Breast epithelium (tissue), 4 donors: Measurements from ENCODE around the gene CDC42SE2. TPM values are rescaled to one million over a fixed set of nuclear protein-coding genes. Genes with fewer than 3 reads are reported as not detected.

ENCODE experiments used
- DNase-seq, 2 donors: peaks; one replicate each; pipeline ENCODE4 v3.0.0-alpha.2; 2019; ENCODE audit warnings: low spot score in 2 of 2
- H3K27ac ChIP-seq, 2 donors: fragments of 200-600 bp; sonication (generic) in 1 of 2; one replicate each; pipeline ENCODE4 v1.5.1; 2016 to 2019; ENCODE audit warnings: mild to moderate bottlenecking in 1 of 2
- H3K27me3 ChIP-seq, 2 donors: fragments of 200-600 bp; sonication (generic) in 1 of 2; one replicate each; pipeline versions ENCODE4 v1.5.1 to v1.6.0; 2017 to 2019; ENCODE audit warnings: control low read depth in 1 of 2, mild to moderate bottlenecking in 1 of 2
- H3K36me3 ChIP-seq: fragments of 200-600 bp; one replicate; pipeline ENCODE4 v1.5.1; 2019
- H3K4me1 ChIP-seq, 2 donors: fragments of 200-600 bp; sonication (generic); one replicate each; pipeline ENCODE4 v1.5.1; 2016 to 2019; ENCODE audit warnings: control low read depth in 1 of 2
- H3K4me3 ChIP-seq, 3 donors: fragments of 200-600 bp; sonication (generic); 1 replicate in 2 of 3; 2 replicates in 1 of 3; pipeline ENCODE4 v1.5.1; 2016 to 2019; ENCODE audit warnings: mild to moderate bottlenecking in 3 of 3, moderate library complexity in 2 of 3
- H3K9me3 ChIP-seq, 2 donors: fragments of 200-600 bp; sonication (generic) in 1 of 2; one replicate each; pipeline ENCODE4 v1.5.1; 2016 to 2019; ENCODE audit warnings: control low read depth in 1 of 2
- POLR2A ChIP-seq: fragments of 450-650 bp; IDR thresholded peaks from one replicate; pipeline ENCODE4 v1.6.1; 2016; ENCODE audit warnings: antibody characterized with exemption, mild to moderate bottlenecking, moderate library complexity
- POLR2AphosphoS5 ChIP-seq, 3 donors: sonication (generic); formaldehyde crosslinking; IDR thresholded peaks; one replicate each; pipeline ENCODE4 v1.6.1; 2017; ENCODE audit warnings: antibody characterized with exemption in 3 of 3
- intact Hi-C: fragments of 100-400 bp; cut with DNase I; formaldehyde crosslinking; loops from one replicate; pipeline ENCODE4 v1.15.1; 2023; ENCODE audit warnings: low total_unique reads
- total RNA-seq, 3 donors: library from RNA; depleted of rRNA; stranded (reverse); fragments of >200 nt; gene quantifications; one replicate each; pipeline ENCODE4 v1.1.0, GENCODE V29; 2016
- TF ChIP-seq, protein P1 (sequence below), 3 donors: fragments of 450-650 bp; IDR thresholded peaks; one replicate each; pipeline ENCODE4 v1.5.1; 2016 to 2017; ENCODE audit warnings: antibody characterized with exemption in 3 of 3, mild to moderate bottlenecking in 3 of 3, moderate library complexity in 3 of 3

The CDC42SE2 gene
- total RNA-seq, 3 donors from 2014 or later, result 39.4 to 82.8 (median 41.0) TPM

DNA sequence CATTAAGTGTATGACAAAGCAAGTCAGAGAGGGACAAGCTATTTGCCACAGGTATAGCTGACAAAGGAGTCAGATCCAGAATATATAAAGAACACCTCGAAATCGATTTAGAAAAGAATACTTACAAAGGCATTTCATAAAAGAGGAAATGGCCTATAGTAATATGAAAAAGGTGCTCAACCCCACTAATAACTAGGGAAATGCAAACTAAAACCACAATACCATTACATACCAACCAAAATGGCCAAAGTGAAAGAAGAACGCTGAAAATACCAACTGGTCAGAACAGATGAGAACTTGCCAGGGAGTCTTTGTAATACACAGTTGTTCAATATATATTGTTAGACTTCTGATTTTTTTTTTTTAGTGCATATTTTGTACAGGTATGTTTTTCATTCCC is 152.9 kb downstream of the CDC42SE2 start:
- Histone ChIP-seq H3K9me3 (no peaks in the 10 kb centered on the region), H3K27ac (no peak overlapping the region), H3K27me3 (no peaks in the 10 kb centered on the region), H3K4me3 (no peak overlapping the region), H3K36me3 (no peaks in the 10 kb centered on the region), H3K4me1 (no peaks in the 10 kb centered on the region)
- TF ChIP-seq POLR2A, result no peak
- TF ChIP-seq, protein P1, sequence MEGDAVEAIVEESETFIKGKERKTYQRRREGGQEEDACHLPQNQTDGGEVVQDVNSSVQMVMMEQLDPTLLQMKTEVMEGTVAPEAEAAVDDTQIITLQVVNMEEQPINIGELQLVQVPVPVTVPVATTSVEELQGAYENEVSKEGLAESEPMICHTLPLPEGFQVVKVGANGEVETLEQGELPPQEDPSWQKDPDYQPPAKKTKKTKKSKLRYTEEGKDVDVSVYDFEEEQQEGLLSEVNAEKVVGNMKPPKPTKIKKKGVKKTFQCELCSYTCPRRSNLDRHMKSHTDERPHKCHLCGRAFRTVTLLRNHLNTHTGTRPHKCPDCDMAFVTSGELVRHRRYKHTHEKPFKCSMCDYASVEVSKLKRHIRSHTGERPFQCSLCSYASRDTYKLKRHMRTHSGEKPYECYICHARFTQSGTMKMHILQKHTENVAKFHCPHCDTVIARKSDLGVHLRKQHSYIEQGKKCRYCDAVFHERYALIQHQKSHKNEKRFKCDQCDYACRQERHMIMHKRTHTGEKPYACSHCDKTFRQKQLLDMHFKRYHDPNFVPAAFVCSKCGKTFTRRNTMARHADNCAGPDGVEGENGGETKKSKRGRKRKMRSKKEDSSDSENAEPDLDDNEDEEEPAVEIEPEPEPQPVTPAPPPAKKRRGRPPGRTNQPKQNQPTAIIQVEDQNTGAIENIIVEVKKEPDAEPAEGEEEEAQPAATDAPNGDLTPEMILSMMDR (IDR thresholded peaks at IDR 0.05), result no peak
- TF ChIP-seq POLR2AphosphoS5 (IDR thresholded peaks at IDR 0.05), result no peak
- intact Hi-C loops, result no loop called here
- DNase-seq, result no peak

DNA sequence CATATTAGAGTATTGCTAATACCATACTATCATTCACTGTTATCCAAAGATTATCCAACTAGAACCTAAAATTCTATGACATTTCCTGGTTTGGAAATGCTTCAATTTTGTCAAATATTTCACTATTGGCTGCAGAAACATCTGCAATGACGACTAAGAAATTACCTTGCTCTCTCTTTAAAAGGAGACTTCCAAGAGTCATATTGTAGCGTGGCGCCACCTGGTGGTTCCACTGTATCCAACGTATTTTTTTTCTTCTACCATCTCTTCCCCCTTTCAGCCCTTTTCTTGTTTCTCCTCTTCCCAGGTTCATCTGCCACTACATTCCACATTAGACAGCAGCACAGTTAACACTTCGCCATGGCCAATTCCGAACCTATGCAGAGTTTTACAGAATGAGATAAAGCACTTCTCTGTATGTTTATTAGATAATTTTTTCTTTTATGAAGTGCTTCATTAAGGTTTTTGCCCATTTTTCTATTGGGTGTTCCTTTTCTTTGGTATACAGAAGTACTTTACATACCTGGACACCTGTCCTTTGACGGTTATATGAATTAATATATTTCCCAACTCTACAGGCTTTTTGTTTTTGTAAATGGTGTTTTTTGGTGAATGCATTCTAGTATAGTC is 153.5 kb downstream of the CDC42SE2 start:
- Histone ChIP-seq H3K27me3 (no peaks in the 10 kb centered on the region), H3K27ac (no peak overlapping the region), H3K4me1 (no peaks in the 10 kb centered on the region), H3K36me3 (no peaks in the 10 kb centered on the region), H3K9me3 (no peaks in the 10 kb centered on the region), H3K4me3 (no peak overlapping the region)
- TF ChIP-seq, protein P1 (IDR thresholded peaks at IDR 0.05), result peak; percentile 70 to 85 (median 76)
- TF ChIP-seq POLR2A, result no peak
- intact Hi-C loops, result no loop called here
- DNase-seq, result peak; percentile 48 to 70

DNA sequence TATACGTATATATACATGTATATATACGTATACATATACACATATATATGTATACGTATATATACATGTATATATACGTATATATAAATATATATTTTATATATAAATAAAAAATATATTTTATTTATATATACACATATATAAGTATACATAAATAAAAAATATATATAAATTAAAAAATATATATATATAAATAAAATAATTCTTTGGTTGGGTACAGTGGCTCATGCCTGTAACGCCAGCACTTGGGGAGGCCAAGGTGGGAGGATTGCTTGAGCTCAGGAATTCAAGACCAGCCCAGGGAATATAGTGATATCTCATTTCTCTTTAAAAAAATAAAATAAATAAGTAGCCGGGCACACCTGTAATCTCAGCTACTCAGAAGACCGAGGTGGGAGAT is 155.0 kb downstream of the CDC42SE2 start:
- Histone ChIP-seq H3K4me3 (no peak overlapping the region), H3K4me1 (no peaks in the 10 kb centered on the region), H3K27me3 (no peaks in the 10 kb centered on the region), H3K36me3 (no peaks in the 10 kb centered on the region), H3K9me3 (no peaks in the 10 kb centered on the region), H3K27ac (no peak overlapping the region)
- TF ChIP-seq POLR2AphosphoS5 (IDR thresholded peaks at IDR 0.05) (no peak), POLR2A (no peak)
- TF ChIP-seq, protein P1 (IDR thresholded peaks at IDR 0.05), result no peak
- intact Hi-C loops, result no loop called here
- DNase-seq, result no peak

DNA sequence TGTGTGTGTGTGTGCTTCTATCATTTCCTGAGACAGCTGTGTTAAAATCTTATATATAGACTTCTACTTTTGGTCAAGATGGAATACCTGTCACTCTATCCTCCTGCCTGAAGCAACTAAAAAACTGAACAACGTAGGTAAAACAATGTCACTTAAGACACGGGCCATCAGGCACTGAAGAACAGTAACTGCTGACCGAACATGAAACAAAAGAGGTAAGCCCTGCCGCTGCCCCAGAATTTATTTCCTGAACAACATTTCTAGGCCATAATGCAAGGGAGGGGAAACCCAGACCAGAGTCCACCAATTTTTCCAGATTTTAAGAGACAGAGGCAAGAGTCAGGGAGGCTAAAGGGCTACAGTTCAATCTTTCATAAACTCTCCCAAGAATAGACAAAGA is 156.0 kb downstream of the CDC42SE2 start:
- Histone ChIP-seq H3K4me3 (no peak overlapping the region), H3K9me3 (no peaks in the 10 kb centered on the region), H3K27me3 (no peaks in the 10 kb centered on the region), H3K4me1 (no peaks in the 10 kb centered on the region), H3K27ac (no peak overlapping the region), H3K36me3 (no peaks in the 10 kb centered on the region)
- TF ChIP-seq, protein P1 (IDR thresholded peaks at IDR 0.05), result no peak
- TF ChIP-seq POLR2AphosphoS5 (IDR thresholded peaks at IDR 0.05), result no peak
- TF ChIP-seq POLR2A, result no peak
- intact Hi-C loops, result no loop called here
- DNase-seq, result no peak

DNA sequence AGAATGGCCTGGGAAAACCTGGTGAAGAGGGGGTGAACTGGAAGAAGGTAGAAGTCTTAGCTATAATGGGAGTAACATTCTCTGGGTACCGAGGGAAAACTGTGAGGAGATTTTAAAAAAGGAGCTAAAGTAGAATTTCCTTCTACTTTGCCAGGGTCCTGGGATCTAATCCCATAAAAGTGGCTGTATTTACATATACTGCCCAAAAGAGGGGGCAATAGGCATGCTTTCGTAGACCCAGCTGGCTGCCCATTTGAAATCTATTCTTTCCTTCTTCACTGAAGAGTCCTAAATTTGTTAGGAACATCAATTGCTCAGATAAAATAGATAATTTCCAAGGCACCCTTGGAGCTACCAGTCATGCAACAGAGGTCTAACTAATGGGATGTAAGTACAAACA is 159.2 kb downstream of the CDC42SE2 start:
- Histone ChIP-seq H3K27ac (no peak overlapping the region), H3K36me3 (no peaks in the 10 kb centered on the region), H3K9me3 (no peaks in the 10 kb centered on the region), H3K4me3 (no peak overlapping the region), H3K4me1 (no peaks in the 10 kb centered on the region), H3K27me3 (no peaks in the 10 kb centered on the region)
- DNase-seq, result no peak
- TF ChIP-seq POLR2A (no peak), POLR2AphosphoS5 (IDR thresholded peaks at IDR 0.05) (no peak)
- TF ChIP-seq, protein P1 (IDR thresholded peaks at IDR 0.05), result peak in 1 of 3 donors; percentile 13
- intact Hi-C loops, result no loop called here
